Endothelial cell of umbilical vein (primary cell): ENCODE results near the gene ELAC2. TPM values are rescaled to one million over a fixed set of nuclear protein-coding genes. Genes with fewer than 3 reads are reported as not detected.

Experiments
- BruUV-seq: library from RNA; stranded (reverse); fragments of 400-500 nt; replicated peaks from 2 replicates; lab custom pipeline; 2021; lab: Mats Ljungman, UMichigan
- CTCF ChIA-PET: fragments of 300-600, 350-600 bp; sonication (Branson Sonifier 250); formaldehyde crosslinking; loops from one replicate; lab custom pipeline; 2021; ENCODE audit warnings: antibody characterized with exemption, inconsistent platforms; lab: Charles Lee
- POLR2A ChIA-PET: fragments of 300-600, 350-600 bp; sonication (Branson Sonifier 250); formaldehyde crosslinking; loops from one replicate; lab custom pipeline; 2021; ENCODE audit warnings: antibody characterized with exemption, inconsistent platforms; lab: Charles Lee
- DNase-seq: peaks from one replicate; pipeline ENCODE4 v3.0.0-alpha.2; 2011; ENCODE audit warnings: low read depth, low spot score
- FAIRE-seq: peaks from 2 replicates; lab custom pipeline; 2011; peaks lifted over from hg19 to GRCh38; lab: Jason Lieb, UNC
- H2AFZ ChIP-seq: 2 replicates; pipeline ENCODE4 v1.6.0; 2012; ENCODE audit warnings: low read depth, low read length, control low read depth, inconsistent platforms
- H3K27ac ChIP-seq: 2 replicates; pipeline ENCODE4 v1.5.1; 2011; ENCODE audit warnings: low read depth, mild to moderate bottlenecking, control low read depth, low read length, moderate library complexity; ENCODE audit not compliant: insufficient read depth
- H3K27me3 ChIP-seq, 2 experiments: 2 replicates each; pipeline versions ENCODE4 v1.6.0 to v1.6.1; 2011; ENCODE audit warnings: low read length in 2 of 2, mixed read lengths in 1 of 2; ENCODE audit not compliant: control insufficient read depth in 2 of 2, insufficient read depth in 2 of 2
- H3K36me3 ChIP-seq, 2 experiments: 2 replicates in 1 of 2; 3 replicates in 1 of 2; pipeline ENCODE4 v1.5.1; 2011; ENCODE audit warnings: low read length in 2 of 2, mild to moderate bottlenecking in 1 of 2, moderate library complexity in 1 of 2; ENCODE audit not compliant: control insufficient read depth in 2 of 2, insufficient read depth in 2 of 2; ENCODE audit errors: extremely low read depth in 1 of 2
- H3K4me1 ChIP-seq: 3 replicates; pipeline ENCODE4 v1.5.1; 2011; ENCODE audit warnings: mild to moderate bottlenecking, low read length; ENCODE audit not compliant: control insufficient read depth, insufficient read depth; ENCODE audit errors: extremely low read depth
- H3K4me2 ChIP-seq: 2 replicates; pipeline ENCODE4 v1.6.1; 2011; ENCODE audit warnings: low read length, control low read depth, mixed read lengths; ENCODE audit not compliant: insufficient read depth
- H3K4me3 ChIP-seq, 3 experiments: fragments of 200-600 bp in 1 of 3; sonication (generic), shearing (Covaris generic) in 1 of 3; replicated peaks in 1 of 3; 2 replicates each; pipeline ENCODE4 v1.5.1; 2011 to 2016; ENCODE audit warnings: control low read depth in 3 of 3, low read length in 3 of 3, mild to moderate bottlenecking in 2 of 3, inconsistent platforms in 1 of 3, low read depth in 1 of 3, moderate library complexity in 1 of 3; ENCODE audit not compliant: insufficient read depth in 1 of 3
- H3K79me2 ChIP-seq: 2 replicates; pipeline ENCODE4 v1.6.0; 2012; ENCODE audit warnings: low read length, inconsistent platforms; ENCODE audit not compliant: control insufficient read depth, insufficient read depth
- H3K9ac ChIP-seq: replicated peaks from 2 replicates; pipeline ENCODE3; 2011; ENCODE audit warnings: low read length, control low read depth; ENCODE audit not compliant: insufficient read depth; ENCODE audit errors: extremely low read depth
- H3K9me1 ChIP-seq: replicated peaks from 3 replicates; pipeline ENCODE4 v1.6.0; 2011; ENCODE audit warnings: mild to moderate bottlenecking, low read length; ENCODE audit not compliant: control insufficient read depth, insufficient read depth; ENCODE audit errors: extremely low read depth
- H3K9me3 ChIP-seq: replicated peaks from 2 replicates; pipeline ENCODE4 v1.5.1; 2012; ENCODE audit warnings: low read length, inconsistent platforms; ENCODE audit not compliant: control insufficient read depth, insufficient read depth
- H4K20me1 ChIP-seq: replicated peaks from 2 replicates; pipeline ENCODE3; 2011; ENCODE audit warnings: mild to moderate bottlenecking, low read length; ENCODE audit not compliant: control insufficient read depth, insufficient read depth; ENCODE audit errors: extremely low read depth
- EZH2 ChIP-seq: IDR thresholded peaks from 2 replicates; pipeline ENCODE4 v1.6.1; 2012; ENCODE audit warnings: borderline replicate concordance, low read depth, mild to moderate bottlenecking, moderate library complexity, low read length, inconsistent platforms; ENCODE audit not compliant: severe bottlenecking
- FOS ChIP-seq: IDR thresholded peaks from 2 replicates; pipeline ENCODE4 v1.6.1; 2011; ENCODE audit warnings: mild to moderate bottlenecking, low read length, moderate library complexity, borderline replicate concordance; ENCODE audit not compliant: insufficient read depth
- JUN ChIP-seq: IDR thresholded peaks from 2 replicates; pipeline ENCODE4 v1.6.1; 2011; ENCODE audit warnings: borderline replicate concordance, low read depth; ENCODE audit not compliant: insufficient read length, insufficient read depth
- MYC ChIP-seq: IDR thresholded peaks from one replicate; pipeline ENCODE4 v1.6.1; 2011; ENCODE audit warnings: mild to moderate bottlenecking, low read depth, low read length
- POLR2AphosphoS5 ChIP-seq: IDR thresholded peaks from 2 replicates; pipeline ENCODE4 v1.6.1; 2012; ENCODE audit warnings: low read depth, mild to moderate bottlenecking, control low read depth, low read length, moderate library complexity; ENCODE audit not compliant: insufficient read depth
- dilution Hi-C: fragments of 300-500 bp; cut with MboI; formaldehyde crosslinking; loops from one replicate; pipeline ENCODE4 v1.15.0; 2019; ENCODE audit warnings: low sequenced_read_pairs; ENCODE audit not compliant: extremely low pct_ligation_motif_present
- intact Hi-C: fragments of 100-400 bp; cut with micrococcal nuclease; formaldehyde crosslinking; loops from one replicate; pipeline ENCODE4 v1.10.0; 2022
- polyA plus RNA-seq, 4 experiments: library from polyadenylated mRNA; depleted of rRNA in 3 of 4; stranded (reverse) in 3 of 4; unstranded in 1 of 4; fragments of >200 nt; gene quantifications; 2 replicates each; pipeline versions ENCODE4 v1.2.1 to v1.2.3, GENCODE V29; 2011 to 2012; ENCODE audit warnings: missing spikeins in 1 of 4
- total RNA-seq: library from RNA; stranded (reverse); gene quantifications from 2 replicates; pipeline ENCODE4 v1.2.3, GENCODE V29; 2021
- TF ChIP-seq, protein P1 (sequence below), 2 donors: IDR thresholded peaks; 1 replicate in 1 of 2; 2 replicates in 1 of 2; pipeline ENCODE4 v1.5.1; 2011; ENCODE audit warnings: low read length in 2 of 2, mild to moderate bottlenecking in 2 of 2, moderate library complexity in 2 of 2, control low read depth in 1 of 2, inconsistent platforms in 1 of 2, low read depth in 1 of 2; ENCODE audit not compliant: insufficient read depth in 1 of 2; ENCODE audit errors: extremely low read depth in 1 of 2

The ELAC2 gene
- total and polyA plus RNA-seq, 2 donors (not counting 3 experiments of a cell fraction or from before 2014, with no cell fraction given) = 64.8 to 75.9 TPM

GRCh38 chr17:12985431-12986293, 32.2 kb downstream of the ELAC2 start:
- no TSS peak for BruUV-seq
- FAIRE-seq (no peak), DNase-seq (no peak)
- no peaks in the 10 kb centered on the region for H3K9me3 ChIP-seq
- H3K36me3 ChIP-seq = peaks cover 0 to 2% of the 10 kb centered on the region in 2 experiments
- no peak overlapping the region for H3K9ac ChIP-seq
- no peak overlapping the region for H3K4me3 ChIP-seq
- no peaks in the 10 kb centered on the region for H3K79me2 ChIP-seq
- TF ChIP-seq, protein P1, sequence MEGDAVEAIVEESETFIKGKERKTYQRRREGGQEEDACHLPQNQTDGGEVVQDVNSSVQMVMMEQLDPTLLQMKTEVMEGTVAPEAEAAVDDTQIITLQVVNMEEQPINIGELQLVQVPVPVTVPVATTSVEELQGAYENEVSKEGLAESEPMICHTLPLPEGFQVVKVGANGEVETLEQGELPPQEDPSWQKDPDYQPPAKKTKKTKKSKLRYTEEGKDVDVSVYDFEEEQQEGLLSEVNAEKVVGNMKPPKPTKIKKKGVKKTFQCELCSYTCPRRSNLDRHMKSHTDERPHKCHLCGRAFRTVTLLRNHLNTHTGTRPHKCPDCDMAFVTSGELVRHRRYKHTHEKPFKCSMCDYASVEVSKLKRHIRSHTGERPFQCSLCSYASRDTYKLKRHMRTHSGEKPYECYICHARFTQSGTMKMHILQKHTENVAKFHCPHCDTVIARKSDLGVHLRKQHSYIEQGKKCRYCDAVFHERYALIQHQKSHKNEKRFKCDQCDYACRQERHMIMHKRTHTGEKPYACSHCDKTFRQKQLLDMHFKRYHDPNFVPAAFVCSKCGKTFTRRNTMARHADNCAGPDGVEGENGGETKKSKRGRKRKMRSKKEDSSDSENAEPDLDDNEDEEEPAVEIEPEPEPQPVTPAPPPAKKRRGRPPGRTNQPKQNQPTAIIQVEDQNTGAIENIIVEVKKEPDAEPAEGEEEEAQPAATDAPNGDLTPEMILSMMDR (IDR thresholded peaks at IDR 0.05; ENCODE audit: extremely low read depth in 1 of 2, insufficient read depth in 1 of 2, low read depth in 1 of 2, low read length in 2 of 2) = no peak
- TF ChIP-seq JUN (no peak), MYC (no peak), EZH2 (no peak), POLR2AphosphoS5 (no peak), FOS (no peak)
- intact Hi-C loops = no loop called here
- ChIA-PET POLR2A (no interaction called here), CTCF (no interaction called here)
- no peaks in the 10 kb centered on the region for H3K9me1 ChIP-seq
- H3K27me3 ChIP-seq = no peaks in the 10 kb centered on the region
- H4K20me1 ChIP-seq = no peaks in the 10 kb centered on the region
- H3K4me1 ChIP-seq = no peaks in the 10 kb centered on the region
- no peak overlapping the region for H2AFZ ChIP-seq
- H3K27ac ChIP-seq = no peak overlapping the region
- no peak overlapping the region for H3K4me2 ChIP-seq
- dilution Hi-C loops = no loop called here
